ENCODE measurements around the gene APRT. TPM values are rescaled to one million over a fixed set of nuclear protein-coding genes. Genes with fewer than 3 reads are reported as not detected.
A peak's percentile ranks its signal among the peaks of the same experiment; 100 is the strongest.

The APRT gene
- total and polyA plus RNA-seq, 2 of the 8 experiments (the other 6 are each of a cell fraction or from before 2014, with no cell fraction given): 221 to 267 TPM

GRCh38 chr16:88847654-88848053, 35.9 kb upstream of the APRT start:
- Histone ChIP-seq H3K4me2 (ENCODE audit: insufficient read depth in 1 of 2, low read depth in 2 of 2, low read length in 2 of 2) (no peak overlapping the region), H3K56ac (replicated peaks; ENCODE audit: insufficient read length, low read depth, low read length) (no peak overlapping the region), H2BK15ac (ENCODE audit: low read length) (no peak overlapping the region), H3K4me1 (replicated peaks in 1 of 4; ENCODE audit: control insufficient read depth in 3 of 4, insufficient read depth in 4 of 4, low read length in 3 of 4) (no peaks in the 10 kb centered on the region), H3K9me3 (ENCODE audit: insufficient read depth in 2 of 2, low read depth in 1 of 2, low read length in 1 of 2) (peaks cover 0 to 5% of the 10 kb centered on the region in 2 experiments; a peak in 1 of 4 replicates), H2BK120ac (replicated peaks; ENCODE audit: low read depth, low read length) (no peak overlapping the region), H3K79me1 (ENCODE audit: low read depth, low read length) (no peaks in the 10 kb centered on the region; the same call in 1 of the 2 replicates), H3K18ac (ENCODE audit: extremely low read depth, low read length) (no peak overlapping the region), H3K14ac (ENCODE audit: insufficient read length) (no peak overlapping the region), H4K5ac (ENCODE audit: insufficient read length, low read depth, low read length) (no peak overlapping the region), H3K4me3 (ENCODE audit: extremely low read depth in 1 of 4, insufficient read depth in 2 of 4, low read depth in 3 of 4, low read length in 4 of 4) (no peak overlapping the region), H3K4ac (replicated peaks; ENCODE audit: insufficient read length, low read depth, low read length) (no peak overlapping the region), H4K20me1 (replicated peaks in 1 of 2; ENCODE audit: control insufficient read depth in 1 of 2, insufficient read depth in 2 of 2, low read length in 2 of 2) (peaks cover 0 to 5% of the 10 kb centered on the region in 2 experiments), H2AK5ac (ENCODE audit: low read depth, low read length) (no peak overlapping the region), H3K9ac (replicated peaks in 1 of 4; ENCODE audit: extremely low read depth in 1 of 4, low read depth in 3 of 4, low read length in 3 of 4) (no peak overlapping the region), H3K79me2 (ENCODE audit: control insufficient read depth in 1 of 2, insufficient read depth in 2 of 2, low read length in 2 of 2) (no peaks in the 10 kb centered on the region), H3K27ac (ENCODE audit: low read depth, low read length) (no peak overlapping the region), H2AFZ (ENCODE audit: low read length) (no peak overlapping the region), H3K36me3 (ENCODE audit: control insufficient read depth in 2 of 4, insufficient read depth in 4 of 4, low read length in 3 of 4) (peaks cover 0 to 2% (median 0%) of the 10 kb centered on the region in 4 experiments; a peak in 1 of 8 replicates), H2BK20ac (ENCODE audit: low read length) (no peak overlapping the region), H4K91ac (replicated peaks; ENCODE audit: insufficient read length, low read length) (no peak overlapping the region), H3K23ac (ENCODE audit: insufficient read length) (no peak overlapping the region), H3K27me3 (replicated peaks in 1 of 4; ENCODE audit: control insufficient read depth in 3 of 4, extremely low read depth in 1 of 4, insufficient read depth in 3 of 4, low read length in 3 of 4) (no peaks in the 10 kb centered on the region), H2BK5ac (ENCODE audit: low read depth, low read length) (no peak overlapping the region), H3K23me2 (ENCODE audit: low read depth, low read length) (no peaks in the 10 kb centered on the region), H4K8ac (ENCODE audit: extremely low read depth, insufficient read depth, low read length) (0 out of 2 replicates have a peak overlapping the region, but pooled peaks have one; percentile 0), H2BK12ac (ENCODE audit: low read depth, low read length) (no peak overlapping the region; the same call in 1 of the 2 replicates)
- FAIRE-seq: no peak
- no peak for TF ChIP-seq EGR1 (IDR thresholded peaks at IDR 0.05; ENCODE audit: borderline replicate concordance, low read depth, low read length)
- no peak for TF ChIP-seq SUZ12 (IDR thresholded peaks at IDR 0.05; ENCODE audit: low read length)
- TF ChIP-seq NRF1 (IDR thresholded peaks at IDR 0.05; ENCODE audit: low read depth, low read length): no peak
- no peak for TF ChIP-seq E2F6 (IDR thresholded peaks at IDR 0.05)
- TF ChIP-seq SRF (IDR thresholded peaks at IDR 0.05; ENCODE audit: low read depth, low read length): no peak
- TF ChIP-seq JUND (IDR thresholded peaks at IDR 0.05; ENCODE audit: low read length): no peak
- TF ChIP-seq SP2 (IDR thresholded peaks at IDR 0.05; ENCODE audit: low read length): no peak
- no peak for TF ChIP-seq TBP (IDR thresholded peaks at IDR 0.05; ENCODE audit: low read depth, low read length)
- TF ChIP-seq SIN3A (conservative IDR thresholded peaks at IDR 0.05 in 1 of 2, IDR thresholded peaks at IDR 0.05 in 1 of 2; ENCODE audit: low read depth in 1 of 2, low read length in 2 of 2): no peak
- TF ChIP-seq SIRT6 (IDR thresholded peaks at IDR 0.05; ENCODE audit: low read length): no peak
- no peak for TF ChIP-seq CHD2 (IDR thresholded peaks at IDR 0.05; ENCODE audit: low read length)
- TF ChIP-seq MAFK (IDR thresholded peaks at IDR 0.05; ENCODE audit: low read depth, low read length): no peak
- ChIA-PET CTCF (ENCODE audit: partially characterized antibody) (interaction anchor here (1.1 kb wide), 1 partner anchor 35 kb away, joined by 3 read pairs; no protein-coding TSS in a partner anchor), POLR2A (ENCODE audit: partially characterized antibody) (no interaction called here)
- 90% methylated on average over 18 of the region's 18 CpGs; no CpG with 5 or more reads in 1 of the 2 experiments for WGBS, 2 experiments (ENCODE audit: extremely low coverage in 1 of 2, insufficient coverage in 1 of 2, insufficient read length in 1 of 2, insufficient replicate concordance in 2 of 2, low coverage in 1 of 2, low lambda C conversion rate in 2 of 2, missing lambda C conversion rate in 1 of 2)
- no peak for DNase-seq (ENCODE audit: low read depth in 1 of 2, low spot score in 2 of 2)

Measured in H1 (cell line).